Cardiac septum (tissue), 1 donor: Measurements from ENCODE around the gene DAO. TPM values are rescaled to one million over a fixed set of nuclear protein-coding genes. Genes with fewer than 3 reads are reported as not detected.

ENCODE experiments used
- DNase-seq: peaks from one replicate; pipeline ENCODE4 v3.0.0-alpha.2; 2020; ENCODE audit warnings: low spot score
- intact Hi-C: fragments of 100-400 bp; cut with DNase I; formaldehyde crosslinking; loops from one replicate; pipeline ENCODE4 v1.14.0; 2022
- microRNA-seq: library from miRNA; unstranded; fragments of <30 nt; microRNA quantifications from one replicate; pipeline ENCODE4 v1.2.0, GENCODE V29; 2020
- total RNA-seq: library from RNA; stranded (reverse); fragmentation: NEBNext Ultra II Directional; extraction: Animal tissue kit (Norgen Biotek cat#: 25700); gene quantifications from one replicate; pipeline ENCODE4 v1.2.1, GENCODE V29; 2021
- donor health status: DM: no; HTN: no; CAD: no.

The DAO gene
- total RNA-seq, 1 donor from 2014 or later, result not detected

DNA sequence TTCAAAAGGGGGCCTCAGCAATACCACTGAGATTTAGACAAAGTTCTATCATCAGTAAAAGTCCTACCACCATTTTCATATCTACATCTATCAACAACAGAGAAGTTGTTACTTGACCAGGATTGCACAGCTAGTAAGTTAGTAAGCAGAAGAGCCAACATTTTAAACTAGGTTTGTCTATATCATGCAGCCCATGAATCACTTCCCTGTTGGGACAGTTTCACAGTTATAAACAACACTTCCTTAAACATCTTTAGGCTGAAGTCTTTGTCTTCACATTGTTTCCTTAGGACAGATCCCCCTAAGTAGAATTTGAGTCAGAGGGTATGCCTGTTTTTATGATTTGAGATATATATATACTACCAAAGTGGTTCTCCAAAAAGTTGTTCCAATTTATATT lies 68.5 kb downstream of the DAO start:
- intact Hi-C loops, result loop anchor here (5.0 to 10.0 kb wide), 4 partner anchors 141 to 386 kb away; partner anchors contain the start of genes ISCU and SART3
- no peak for DNase-seq

DNA sequence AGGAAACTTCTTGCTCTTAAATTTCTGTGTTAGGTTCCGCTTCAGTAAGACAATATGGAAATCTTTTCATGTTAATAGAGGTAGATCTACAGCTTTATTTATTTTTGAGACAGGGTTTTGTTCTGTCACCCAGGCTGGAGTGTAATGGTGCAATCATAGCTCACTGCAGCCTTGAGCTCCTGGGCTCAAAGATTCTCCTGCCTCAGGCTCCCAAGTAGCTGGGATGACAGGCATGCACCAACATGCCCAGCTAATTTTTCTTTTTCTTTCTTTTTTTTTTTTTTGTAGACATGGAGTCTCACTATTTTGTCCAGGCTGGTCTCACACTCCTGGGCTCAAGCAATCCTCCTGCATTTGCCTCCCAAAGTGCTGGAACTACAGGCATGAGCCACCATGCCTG lies 70.1 kb downstream of the DAO start:
- intact Hi-C loops, result loop anchor here (5.0 to 10.0 kb wide), 6 partner anchors 93 to 388 kb away; partner anchors contain the start of genes ALKBH2, ISCU, SART3 and SSH1
- peak; percentile 19 for DNase-seq

Small RNAs within 50 kb of the gene (microRNA-seq; reads per million reads assigned to microRNA genes)
- not detected for gene MIR619

Other genes with a start within 250 kb of the DAO start
- 3.1 TPM for gene SELPLG, start 246.2 kb upstream of the DAO start, total RNA-seq
- gene CORO1C, start 148.6 kb upstream of the DAO start, total RNA-seq, result 74.7 TPM
- 50.6 TPM for gene SSH1, start 22.5 kb upstream of the DAO start, total RNA-seq
- 1.9 TPM for gene SVOP, start 141.0 kb downstream of the DAO start, total RNA-seq
- 15.9 TPM for gene USP30, start 172.5 kb downstream of the DAO start, total RNA-seq
- 9.7 TPM for gene ALKBH2, start 213.4 kb downstream of the DAO start, total RNA-seq
- 25.5 TPM for gene UNG, start 217.5 kb downstream of the DAO start, total RNA-seq
- gene ACACB, start 236.5 kb downstream of the DAO start, total RNA-seq, result 64.5 TPM